H1 (cell line): ENCODE measurements around the gene LIN37. TPM values are rescaled to one million over a fixed set of nuclear protein-coding genes. Genes with fewer than 3 reads are reported as not detected.

Experiments
- CTCF ChIA-PET: fragments of 300-600 bp; sonication (Branson Sonifier 250); formaldehyde crosslinking; loops from one replicate; lab custom pipeline; 2021; ENCODE audit not compliant: partially characterized antibody; lab: Charles Lee
- POLR2A ChIA-PET: fragments of 300-600 bp; sonication (Branson Sonifier 250); formaldehyde crosslinking; loops from one replicate; lab custom pipeline; 2021; ENCODE audit warnings: inconsistent platforms; ENCODE audit not compliant: partially characterized antibody; lab: Charles Lee
- DNase-seq, 2 experiments: peaks; one replicate each; pipeline versions ENCODE4 v3.0.0 to v3.0.0-alpha.2; 2010 to 2022; ENCODE audit warnings: low spot score in 2 of 2, low read depth in 1 of 2, mixed read lengths in 1 of 2
- FAIRE-seq: peaks from 2 replicates; lab custom pipeline; 2011; peaks lifted over from hg19 to GRCh38; lab: Jason Lieb, UNC
- H2AFZ ChIP-seq: 2 replicates; pipeline ENCODE4 v1.8.1; 2012; ENCODE audit warnings: low read length, inconsistent platforms
- H2AK5ac ChIP-seq: 2 replicates; pipeline ENCODE4 v1.6.1; 2013; ENCODE audit warnings: low read depth, low read length
- H2BK120ac ChIP-seq: replicated peaks from 2 replicates; pipeline ENCODE3; 2013; ENCODE audit warnings: low read depth, low read length, inconsistent platforms
- H2BK12ac ChIP-seq: 2 replicates; pipeline ENCODE4 v1.6.1; 2013; ENCODE audit warnings: low read depth, low read length
- H2BK15ac ChIP-seq: 2 replicates; pipeline ENCODE4 v1.6.1; 2013; ENCODE audit warnings: low read length
- H2BK20ac ChIP-seq: 2 replicates; pipeline ENCODE4 v1.6.1; 2013; ENCODE audit warnings: low read length
- H2BK5ac ChIP-seq: 2 replicates; pipeline ENCODE4 v1.6.1; 2013; ENCODE audit warnings: low read depth, low read length
- H3K14ac ChIP-seq: 2 replicates; pipeline ENCODE4 v1.6.1; 2013; ENCODE audit warnings: inconsistent platforms; ENCODE audit not compliant: insufficient read length
- H3K18ac ChIP-seq: 2 replicates; pipeline ENCODE4 v1.6.1; 2013; ENCODE audit warnings: low read length; ENCODE audit errors: extremely low read depth
- H3K23ac ChIP-seq: 2 replicates; pipeline ENCODE4 v1.6.1; 2013; ENCODE audit warnings: inconsistent platforms; ENCODE audit not compliant: insufficient read length
- H3K23me2 ChIP-seq: 2 replicates; pipeline ENCODE4 v1.6.1; 2013; ENCODE audit warnings: low read depth, low read length
- H3K27ac ChIP-seq: 2 replicates; pipeline ENCODE4 v1.6.1; 2011; ENCODE audit warnings: low read depth, low read length, inconsistent platforms
- H3K27me3 ChIP-seq, 4 experiments: replicated peaks in 1 of 4; 1 replicate in 1 of 4; 2 replicates in 3 of 4; pipeline versions ENCODE4 v1.6.1 to v1.8.1; 2011 to 2013; ENCODE audit warnings: low read length in 3 of 4, mild to moderate bottlenecking in 3 of 4, inconsistent platforms in 2 of 4, mixed read lengths in 2 of 4, moderate library complexity in 1 of 4; ENCODE audit not compliant: control insufficient read depth in 3 of 4, insufficient read depth in 3 of 4; ENCODE audit errors: extremely low read depth in 1 of 4
- H3K36me3 ChIP-seq, 4 experiments: 2 replicates each; pipeline versions ENCODE4 v1.6.1 to v1.8.1; 2011 to 2013; ENCODE audit warnings: mild to moderate bottlenecking in 4 of 4, low read length in 3 of 4, moderate library complexity in 2 of 4, control low read depth in 1 of 4, inconsistent platforms in 1 of 4; ENCODE audit not compliant: insufficient read depth in 4 of 4, control insufficient read depth in 2 of 4
- H3K4ac ChIP-seq: replicated peaks from 2 replicates; pipeline ENCODE3; 2013; ENCODE audit warnings: low read length, low read depth, mixed read lengths, inconsistent platforms; ENCODE audit not compliant: insufficient read length
- H3K4me1 ChIP-seq, 4 experiments: replicated peaks in 1 of 4; 1 replicate in 1 of 4; 2 replicates in 3 of 4; pipeline versions ENCODE4 v1.6.1 to v1.8.1; 2011 to 2013; ENCODE audit warnings: low read length in 3 of 4, inconsistent platforms in 2 of 4, mixed read lengths in 1 of 4; ENCODE audit not compliant: insufficient read depth in 4 of 4, control insufficient read depth in 3 of 4
- H3K4me2 ChIP-seq, 2 experiments: 2 replicates each; pipeline versions ENCODE4 v1.6.1 to v1.8.1; 2011 to 2013; ENCODE audit warnings: low read depth in 2 of 2, low read length in 2 of 2, control low read depth in 1 of 2, inconsistent platforms in 1 of 2, mild to moderate bottlenecking in 1 of 2; ENCODE audit not compliant: insufficient read depth in 1 of 2
- H3K4me3 ChIP-seq, 4 experiments: fragments of 200-600, 300-600 bp in 1 of 4; sonication (generic), shearing (Covaris generic), sonication (Bioruptor Twin) in 1 of 4; 2 replicates each; pipeline versions ENCODE4 v1.5.1 to v1.8.1; 2011 to 2016; ENCODE audit warnings: low read length in 4 of 4, low read depth in 3 of 4, control low read depth in 2 of 4, inconsistent platforms in 2 of 4, mild to moderate bottlenecking in 2 of 4, mixed read lengths in 1 of 4, moderate library complexity in 1 of 4; ENCODE audit not compliant: insufficient read depth in 2 of 4; ENCODE audit errors: extremely low read depth in 1 of 4
- H3K56ac ChIP-seq: replicated peaks from 2 replicates; pipeline ENCODE3; 2013; ENCODE audit warnings: low read depth, mild to moderate bottlenecking, mixed read lengths, low read length, inconsistent platforms; ENCODE audit not compliant: insufficient read length
- H3K79me1 ChIP-seq: 2 replicates; pipeline ENCODE4 v1.6.1; 2013; ENCODE audit warnings: low read depth, low read length, control low read depth
- H3K79me2 ChIP-seq, 2 experiments: 2 replicates each; pipeline versions ENCODE4 v1.6.1 to v1.8.1; 2012 to 2013; ENCODE audit warnings: low read length in 2 of 2, mild to moderate bottlenecking in 2 of 2, inconsistent platforms in 1 of 2; ENCODE audit not compliant: insufficient read depth in 2 of 2, control insufficient read depth in 1 of 2
- H3K9ac ChIP-seq, 4 experiments: replicated peaks in 1 of 4; 1 replicate in 1 of 4; 2 replicates in 3 of 4; pipeline versions ENCODE4 v1.6.1 to v1.8.1; 2011 to 2013; ENCODE audit warnings: low read depth in 3 of 4, low read length in 3 of 4, control low read depth in 2 of 4, mild to moderate bottlenecking in 2 of 4, moderate library complexity in 2 of 4, inconsistent platforms in 1 of 4; ENCODE audit errors: extremely low read depth in 1 of 4
- H3K9me3 ChIP-seq, 2 experiments: 2 replicates each; pipeline versions ENCODE4 v1.6.1 to v1.8.1; 2012 to 2013; ENCODE audit warnings: mild to moderate bottlenecking in 2 of 2, moderate library complexity in 2 of 2, control low read depth in 1 of 2, inconsistent platforms in 1 of 2, low read depth in 1 of 2, low read length in 1 of 2, mixed read lengths in 1 of 2; ENCODE audit not compliant: insufficient read depth in 2 of 2
- H4K20me1 ChIP-seq, 2 experiments: replicated peaks in 1 of 2; 2 replicates each; pipeline versions ENCODE3 to v1.8.1; 2011 to 2013; ENCODE audit warnings: inconsistent platforms in 2 of 2, low read length in 2 of 2, mild to moderate bottlenecking in 1 of 2; ENCODE audit not compliant: insufficient read depth in 2 of 2, control insufficient read depth in 1 of 2
- H4K5ac ChIP-seq: 2 replicates; pipeline ENCODE4 v1.6.1; 2013; ENCODE audit warnings: low read length, low read depth, mixed read lengths, inconsistent platforms; ENCODE audit not compliant: insufficient read length
- H4K8ac ChIP-seq: 2 replicates; pipeline ENCODE4 v1.8.0; 2013; ENCODE audit warnings: mild to moderate bottlenecking, moderate library complexity, low read length, inconsistent platforms; ENCODE audit not compliant: insufficient read depth; ENCODE audit errors: extremely low read depth
- H4K91ac ChIP-seq: replicated peaks from 2 replicates; pipeline ENCODE3; 2013; ENCODE audit warnings: low read length, mixed read lengths, inconsistent platforms; ENCODE audit not compliant: insufficient read length
- ASH2L ChIP-seq: fragments of 200-600, 300-600 bp; sonication (generic); IDR thresholded peaks from one replicate; pipeline ENCODE4 v1.7.1; 2017; ENCODE audit warnings: low read length
- BCL11A ChIP-seq, 2 experiments: IDR thresholded peaks; one replicate each; pipeline ENCODE4 v1.6.1; 2011; ENCODE audit warnings: low read depth in 2 of 2, low read length in 2 of 2, mild to moderate bottlenecking in 2 of 2
- CTBP2 ChIP-seq: IDR thresholded peaks from 2 replicates; pipeline ENCODE4 v1.7.0; 2011; ENCODE audit warnings: borderline replicate concordance, mild to moderate bottlenecking, moderate library complexity, mixed read lengths, low read length; ENCODE audit not compliant: insufficient read depth, insufficient read length
- E2F6 ChIP-seq: IDR thresholded peaks from 2 replicates; pipeline ENCODE4 v1.6.1; 2012; ENCODE audit warnings: inconsistent platforms
- EGR1 ChIP-seq: IDR thresholded peaks from 2 replicates; pipeline ENCODE4 v1.6.1; 2011; ENCODE audit warnings: low read depth, low read length, borderline replicate concordance
- GABPA ChIP-seq: IDR thresholded peaks from 2 replicates; pipeline ENCODE4 v1.6.1; 2011; ENCODE audit warnings: mild to moderate bottlenecking, low read length, moderate library complexity, borderline replicate concordance; ENCODE audit not compliant: insufficient read depth
- GTF2F1 ChIP-seq: IDR thresholded peaks from 2 replicates; pipeline ENCODE4 v1.6.1; 2012; ENCODE audit warnings: low read depth, low read length, improper control_type of control experiment, borderline replicate concordance
- POU5F1 ChIP-seq: IDR thresholded peaks from 2 replicates; pipeline ENCODE4 v1.6.1; 2011; ENCODE audit warnings: low read depth, mild to moderate bottlenecking, low read length, moderate library complexity
- SRF ChIP-seq: IDR thresholded peaks from 2 replicates; pipeline ENCODE4 v1.6.1; 2011; ENCODE audit warnings: mild to moderate bottlenecking, low read depth, low read length, moderate library complexity
- WGBS, 2 experiments: shearing (Covaris generic) in 1 of 2; methylation state at CpG; one replicate each; pipeline versions ENCODE4 v1.1.6 to v1.1.7; 2013 to 2015; ENCODE audit warnings: low lambda C conversion rate in 2 of 2, mixed read lengths in 2 of 2, inconsistent platforms in 1 of 2, low coverage in 1 of 2, missing lambda C conversion rate in 1 of 2; ENCODE audit not compliant: insufficient replicate concordance in 2 of 2, insufficient coverage in 1 of 2, insufficient read length in 1 of 2; ENCODE audit errors: extremely low coverage in 1 of 2, missing lambda C conversion rate in 1 of 2; 5-methylcytosine and 5-hydroxymethylcytosine counted together
- polyA plus RNA-seq, 7 experiments: library from polyadenylated mRNA; depleted of rRNA in 3 of 7; stranded (reverse) in 5 of 7; unstranded in 2 of 7; fragments of >200 nt in 5 of 7; fragments of 200-250 nt in 2 of 7; gene quantifications; 1 replicate in 5 of 7; 2 replicates in 1 of 7; 4 replicates in 1 of 7; pipeline versions ENCODE4 v1.2.1 to v1.2.3, GENCODE V29; 2011 to 2013; ENCODE audit warnings: missing spikeins in 2 of 7, mixed read lengths in 2 of 7
- total RNA-seq: library from RNA; stranded (reverse); fragmentation: NEBNext Ultra II Directional; extraction: Animal tissue kit (Norgen Biotek cat#: 25700); gene quantifications from 2 replicates; pipeline ENCODE4 v1.2.1, GENCODE V29; 2021
- TF ChIP-seq, protein P1 (sequence below): IDR thresholded peaks from 2 replicates; pipeline ENCODE4 v1.6.1; 2012; ENCODE audit warnings: inconsistent platforms

Gene LIN37
- total and polyA plus RNA-seq, 2 of the 8 experiments (the other 6 are each of a cell fraction or from before 2014, with no cell fraction given) = 3.8 to 9.8 TPM

- H3K79me1 ChIP-seq = no peaks in the 10 kb centered on the region; the same call in none of the 2 replicates
- no peak overlapping the region for H2AK5ac ChIP-seq
- peak overlapping the region; percentile 54 for H3K56ac ChIP-seq
- DNase-seq (no peak), FAIRE-seq (no peak)
- POLR2A ChIA-PET = interaction anchor here (0.9 to 2.7 kb wide), 17 partner anchors 9 to 268 kb away, joined by 3 to 23 read pairs (median 5); partner anchors contain the start of genes ALKBH6, ARHGAP33, HSPB6 and KIRREL2
- 70% methylated on average over 1 of the region's 4 CpGs; no CpG with 5 or more reads in 1 of the 2 experiments for WGBS, 2 experiments
- H3K9ac ChIP-seq = peak overlapping the region in 3 of 4 experiments; percentile 41 to 82 (median 51); a peak in 3 of 7 replicates
- peaks cover 0 to 2% (median 0%) of the 10 kb centered on the region in 4 experiments; a peak in 1 of 8 replicates for H3K36me3 ChIP-seq
- peak overlapping the region; percentile 65 to 95 (median 82) for H3K4me3 ChIP-seq
- H2BK20ac ChIP-seq = no peak overlapping the region
- peaks cover 0 to 2% of the 10 kb centered on the region in 2 experiments for H4K20me1 ChIP-seq
- H3K14ac ChIP-seq = no peak overlapping the region
- no peak overlapping the region for H4K8ac ChIP-seq
- peak overlapping the region; percentile 59 to 69 for H3K4me2 ChIP-seq
- H2BK12ac ChIP-seq = no peak overlapping the region
- peaks cover 0 to 7% of the 10 kb centered on the region in 2 experiments; a peak in 1 of 4 replicates for H3K79me2 ChIP-seq
- no peak overlapping the region for H2BK15ac ChIP-seq
- peaks cover 12% of the 10 kb centered on the region for H3K23me2 ChIP-seq
- no peak overlapping the region for H4K91ac ChIP-seq
- no peak overlapping the region for H3K27ac ChIP-seq
- H3K4me1 ChIP-seq = peaks cover 0 to 4% (median 2%) of the 10 kb centered on the region in 4 experiments; a peak in 3 of 7 replicates
- peak overlapping the region; percentile 66; the same call in 1 of the 2 replicates for H2BK5ac ChIP-seq
- no peaks in the 10 kb centered on the region for H3K9me3 ChIP-seq
- no peak overlapping the region for H2BK120ac ChIP-seq
- CTCF ChIA-PET = interaction anchor here (0.9 kb wide), 2 partner anchors 74 to 148 kb away, joined by 3 read pairs; no protein-coding TSS in a partner anchor
- no peaks in the 10 kb centered on the region for H3K27me3 ChIP-seq
- H2AFZ ChIP-seq = no peak overlapping the region
- no peak overlapping the region for H4K5ac ChIP-seq
- no peak overlapping the region for H3K4ac ChIP-seq
- no peak overlapping the region for H3K18ac ChIP-seq
- no peak overlapping the region for H3K23ac ChIP-seq
- no peak for TF ChIP-seq GABPA
- no peak for TF ChIP-seq CTBP2
- no peak for TF ChIP-seq GTF2F1
- no peak for TF ChIP-seq BCL11A (IDR thresholded peaks at IDR 0.05; ENCODE audit: low read depth in 2 of 2, low read length in 2 of 2)
- no peak for TF ChIP-seq EGR1
- TF ChIP-seq POU5F1 = no peak
- no peak for TF ChIP-seq ASH2L
- TF ChIP-seq E2F6 = no peak
- TF ChIP-seq, protein P1, sequence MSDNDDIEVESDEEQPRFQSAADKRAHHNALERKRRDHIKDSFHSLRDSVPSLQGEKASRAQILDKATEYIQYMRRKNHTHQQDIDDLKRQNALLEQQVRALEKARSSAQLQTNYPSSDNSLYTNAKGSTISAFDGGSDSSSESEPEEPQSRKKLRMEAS = no peak
- no peak for TF ChIP-seq SRF
Measured at GRCh38 chr19:35746087-35746462, 2.3 kb upstream of the LIN37 start.
